ENCODE results near the gene BHLHA15.
"Not testable (repeated sequence)": the region's sequence is repeated elsewhere in the genome, so short reads cannot be mapped to it uniquely, and the experiment has no call there.

Gene BHLHA15

DNA sequence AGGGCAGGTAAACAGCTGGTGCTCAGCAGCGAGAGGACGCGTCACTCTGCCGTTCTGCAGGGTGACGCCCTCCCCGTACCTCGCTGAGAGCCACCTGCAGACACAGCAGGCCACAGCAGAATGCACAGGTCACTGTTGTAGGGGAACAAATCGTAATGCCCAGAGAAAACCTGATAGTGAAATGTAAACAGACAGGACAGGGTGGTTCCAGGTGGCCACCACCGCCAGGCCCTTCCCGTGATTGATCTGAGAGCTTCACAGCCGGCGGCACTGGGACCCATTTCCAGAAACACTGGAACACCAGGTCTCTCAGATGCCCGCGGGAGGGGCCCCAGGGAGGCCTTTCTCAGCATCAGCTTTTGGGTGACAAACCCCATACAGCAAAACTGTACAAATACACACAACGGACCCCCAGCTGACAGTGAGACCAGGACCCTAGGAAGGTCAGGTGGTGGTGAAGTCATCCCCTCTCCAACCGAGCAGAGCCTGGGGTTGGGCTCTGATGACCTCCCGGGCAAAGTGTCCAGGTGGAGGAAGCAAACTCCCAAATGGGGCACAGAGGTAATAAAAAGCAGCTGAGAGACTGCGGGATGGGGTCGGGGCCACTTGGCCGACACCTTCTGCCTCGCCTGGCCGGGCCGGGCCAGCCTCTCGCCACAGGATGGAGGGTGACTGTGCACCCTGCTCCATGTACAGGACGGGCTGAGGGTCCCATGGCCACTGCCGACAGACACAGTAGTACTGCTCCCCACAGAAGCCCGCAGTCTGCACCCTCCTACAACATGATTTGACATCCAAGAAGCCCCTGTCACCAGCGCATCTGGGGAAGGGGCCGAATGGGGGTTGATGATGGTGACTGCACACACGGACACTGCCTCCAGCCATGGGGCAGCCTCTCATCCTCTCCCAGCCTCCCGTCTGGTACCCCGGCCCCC is 4.6 kb downstream of the BHLHA15 start:
- TF ChIP-seq, protein P1, sequence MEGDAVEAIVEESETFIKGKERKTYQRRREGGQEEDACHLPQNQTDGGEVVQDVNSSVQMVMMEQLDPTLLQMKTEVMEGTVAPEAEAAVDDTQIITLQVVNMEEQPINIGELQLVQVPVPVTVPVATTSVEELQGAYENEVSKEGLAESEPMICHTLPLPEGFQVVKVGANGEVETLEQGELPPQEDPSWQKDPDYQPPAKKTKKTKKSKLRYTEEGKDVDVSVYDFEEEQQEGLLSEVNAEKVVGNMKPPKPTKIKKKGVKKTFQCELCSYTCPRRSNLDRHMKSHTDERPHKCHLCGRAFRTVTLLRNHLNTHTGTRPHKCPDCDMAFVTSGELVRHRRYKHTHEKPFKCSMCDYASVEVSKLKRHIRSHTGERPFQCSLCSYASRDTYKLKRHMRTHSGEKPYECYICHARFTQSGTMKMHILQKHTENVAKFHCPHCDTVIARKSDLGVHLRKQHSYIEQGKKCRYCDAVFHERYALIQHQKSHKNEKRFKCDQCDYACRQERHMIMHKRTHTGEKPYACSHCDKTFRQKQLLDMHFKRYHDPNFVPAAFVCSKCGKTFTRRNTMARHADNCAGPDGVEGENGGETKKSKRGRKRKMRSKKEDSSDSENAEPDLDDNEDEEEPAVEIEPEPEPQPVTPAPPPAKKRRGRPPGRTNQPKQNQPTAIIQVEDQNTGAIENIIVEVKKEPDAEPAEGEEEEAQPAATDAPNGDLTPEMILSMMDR (IDR thresholded peaks at IDR 0.05; ENCODE audit: low read depth, low read length), result no peak
- no peak overlapping the region for H3K4me3 ChIP-seq (replicated peaks in 1 of 2; ENCODE audit: low read depth in 2 of 2, low read length in 2 of 2)
- DNase-seq (ENCODE audit: low read depth in 2 of 2), result no peak

DNA sequence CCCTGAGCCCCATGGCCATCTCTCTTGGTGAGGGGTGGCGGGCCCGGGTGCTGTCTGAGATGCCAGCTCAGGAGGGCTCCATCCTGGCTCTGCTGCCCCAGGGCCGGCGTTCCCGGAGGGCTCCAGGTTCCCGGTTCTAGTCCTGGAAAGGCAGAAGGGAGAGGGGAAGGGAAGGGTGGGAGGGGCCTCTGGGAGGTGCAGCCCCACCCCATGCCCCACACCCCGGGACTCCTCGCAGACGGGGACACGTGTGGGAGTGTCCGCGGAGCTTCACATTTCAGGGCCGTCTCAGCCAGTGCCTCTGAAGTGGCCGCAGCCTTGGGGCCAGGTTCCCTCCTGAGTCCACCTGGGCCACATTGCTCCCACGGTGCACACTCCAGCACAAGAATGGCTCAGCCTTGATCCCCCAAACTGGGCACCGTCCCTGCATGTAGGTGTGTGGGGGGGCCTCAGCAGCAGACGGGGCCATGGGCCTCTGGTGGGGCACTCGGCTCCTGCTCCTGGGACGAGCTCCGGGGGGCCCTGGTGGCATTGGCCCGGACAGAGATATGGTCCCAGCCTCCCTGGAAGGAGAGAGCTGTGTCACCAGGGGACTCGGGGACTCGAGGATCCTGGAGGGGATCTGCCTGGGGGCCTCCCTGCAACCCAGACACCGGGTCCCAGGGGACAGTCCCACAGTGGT is 5.8 kb downstream of the BHLHA15 start:
- TF ChIP-seq, protein P1 (IDR thresholded peaks at IDR 0.05; ENCODE audit: low read depth, low read length), result no peak
- no peak overlapping the region for H3K4me3 ChIP-seq (replicated peaks in 1 of 2; ENCODE audit: low read depth in 2 of 2, low read length in 2 of 2)
- DNase-seq (ENCODE audit: low read depth in 2 of 2), result no peak

- TF ChIP-seq, protein P1 (IDR thresholded peaks at IDR 0.05; ENCODE audit: low read depth, low read length), result no peak
- no peak overlapping the region for H3K4me3 ChIP-seq (replicated peaks in 1 of 2; ENCODE audit: low read depth in 2 of 2, low read length in 2 of 2)
- no peak for DNase-seq (ENCODE audit: low read depth in 2 of 2)
These were observed 6.7 kb downstream of the BHLHA15 start for GRCh38 chr7:98217623-98218582.

DNA sequence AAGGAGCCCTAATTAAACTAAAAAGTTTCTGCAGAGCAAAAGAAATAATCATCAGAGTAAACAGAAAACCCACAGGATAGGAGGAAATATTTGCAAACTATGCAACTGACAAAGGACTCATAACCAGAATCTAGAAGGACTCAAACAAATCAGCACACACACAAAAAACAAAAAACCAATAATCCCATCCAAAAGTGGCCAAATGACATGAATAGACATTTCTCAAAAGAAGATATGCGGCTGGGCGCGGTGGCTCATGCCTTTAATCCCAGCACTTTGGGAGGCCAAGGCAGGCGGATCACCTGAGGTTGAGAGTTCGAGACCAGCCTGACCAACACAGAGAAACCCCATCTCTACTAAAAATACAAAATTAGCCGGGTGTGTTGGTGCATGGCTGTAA is 8.1 kb downstream of the BHLHA15 start:
- not testable (repeated sequence) for DNase-seq (ENCODE audit: low read depth in 2 of 2)

DNA sequence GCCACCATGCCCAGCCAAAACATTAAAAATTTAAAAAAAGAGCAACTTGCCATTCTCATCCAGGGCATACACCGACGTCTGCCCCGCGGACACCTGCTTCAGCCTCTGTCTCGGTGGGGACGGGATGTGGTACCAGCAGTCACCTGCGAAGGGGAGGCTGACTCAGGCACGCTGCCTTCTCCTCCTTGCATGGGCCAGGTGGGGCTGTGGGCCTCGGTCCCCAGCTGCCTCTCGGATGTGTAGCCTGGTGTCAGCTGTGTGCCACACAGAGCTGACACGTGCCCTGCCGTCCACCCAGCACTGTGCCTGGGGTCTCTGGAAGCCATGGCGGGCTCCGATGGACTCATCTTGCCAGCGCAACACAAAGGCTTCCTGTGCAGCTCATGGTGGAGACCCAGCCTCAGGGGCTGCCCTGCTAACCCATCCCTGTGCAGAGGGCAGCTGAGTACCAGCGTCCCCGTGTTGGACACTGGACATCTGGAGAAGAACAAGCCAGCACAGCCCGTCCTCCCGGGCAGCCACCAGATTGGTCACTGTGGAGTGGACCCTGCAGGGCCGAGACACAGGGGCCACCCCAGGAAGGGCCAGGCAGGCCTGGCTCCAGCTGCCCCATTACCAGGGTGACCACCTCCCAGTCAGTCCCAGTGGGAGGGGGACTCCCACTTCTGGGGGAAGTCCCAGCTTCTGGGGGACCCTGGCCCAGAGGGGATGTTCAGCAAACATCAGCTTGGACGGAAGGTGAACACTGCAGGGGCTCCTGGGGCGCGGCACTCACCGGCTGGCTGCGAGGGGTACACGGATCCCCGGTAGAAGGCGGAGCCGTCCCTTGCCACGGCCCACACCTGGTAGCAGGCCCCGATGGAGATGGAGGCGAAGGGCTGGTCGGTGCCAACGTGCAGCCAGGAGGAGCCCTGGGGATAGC is 10.6 kb downstream of the BHLHA15 start:
- H3K4me3 ChIP-seq (replicated peaks in 1 of 2; ENCODE audit: low read depth in 2 of 2, low read length in 2 of 2), result no peak overlapping the region
- no peak for DNase-seq (ENCODE audit: low read depth in 2 of 2)
- TF ChIP-seq, protein P1 (IDR thresholded peaks at IDR 0.05; ENCODE audit: low read depth, low read length), result no peak

More for the DNA sequence above, 8.1 kb downstream of the BHLHA15 start:
- not testable (repeated sequence) for H3K4me3 ChIP-seq (replicated peaks in 1 of 2; ENCODE audit: low read depth in 2 of 2, low read length in 2 of 2)

DNA sequence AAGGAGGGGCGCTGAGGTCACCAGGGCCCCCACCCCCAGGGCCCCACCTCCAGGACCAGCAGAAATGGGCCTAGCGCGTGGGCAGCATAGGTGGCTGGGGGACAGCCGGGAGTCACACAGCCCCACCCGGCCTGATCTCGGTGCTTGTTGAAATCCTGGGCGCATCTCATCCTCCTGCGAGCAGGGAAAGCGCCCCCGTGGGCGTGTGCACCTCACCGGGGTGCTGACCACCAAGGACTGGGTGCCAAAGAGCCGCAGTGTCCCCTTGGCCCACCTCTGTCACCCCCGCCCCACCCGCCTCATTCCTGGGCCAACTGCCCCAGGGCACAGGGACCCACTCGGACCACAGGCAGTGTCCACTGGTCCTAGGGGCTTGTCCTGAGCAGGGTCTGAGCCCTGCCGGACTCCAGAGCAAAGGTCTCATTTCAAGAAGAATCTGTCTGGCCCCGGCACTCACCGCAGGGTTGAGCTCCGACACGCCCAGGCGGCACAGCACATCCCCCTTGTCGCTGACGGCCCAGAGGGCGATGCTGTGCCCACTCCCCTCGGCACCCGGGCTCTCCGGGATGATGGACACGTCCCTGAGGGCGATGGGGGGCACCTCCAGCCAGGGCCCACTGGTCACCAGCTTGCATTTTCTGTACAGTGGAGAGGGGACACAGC is 11.4 kb downstream of the BHLHA15 start:
- TF ChIP-seq, protein P1 (IDR thresholded peaks at IDR 0.05; ENCODE audit: low read depth, low read length), result no peak
- no peak overlapping the region for H3K4me3 ChIP-seq (replicated peaks in 1 of 2; ENCODE audit: low read depth in 2 of 2, low read length in 2 of 2)
- DNase-seq (ENCODE audit: low read depth in 2 of 2), result no peak
